Urinary bladder (tissue), 4 donors: ENCODE data around the gene MYCBPAP. TPM values are rescaled to one million over a fixed set of nuclear protein-coding genes. Genes with fewer than 3 reads are reported as not detected.
A peak's percentile ranks its signal among the peaks of the same experiment; 100 is the strongest.

Source experiments
- DNase-seq: peaks from one replicate; pipeline ENCODE4 v3.0.0-alpha.2; 2015; ENCODE audit errors: extremely low spot score
- H3K27ac ChIP-seq: one replicate; pipeline ENCODE4 v1.5.1; 2013; ENCODE audit warnings: low read depth, mild to moderate bottlenecking, moderate library complexity
- H3K36me3 ChIP-seq: one replicate; pipeline ENCODE4 v1.6.1; 2013; ENCODE audit warnings: mild to moderate bottlenecking, moderate library complexity; ENCODE audit not compliant: insufficient read depth
- H3K4me1 ChIP-seq: one replicate; pipeline ENCODE4 v1.6.1; 2013; ENCODE audit warnings: mild to moderate bottlenecking, moderate library complexity; ENCODE audit not compliant: insufficient read depth
- H3K4me3 ChIP-seq: one replicate; pipeline ENCODE4 v1.5.1; 2013; ENCODE audit warnings: low read depth, low read length
- WGBS: extraction: QIAGEN DNeasy Blood & Tissue Kit; methylation state at CpG from one replicate; pipeline ENCODE4 v1.1.7; 2013; 5-methylcytosine and 5-hydroxymethylcytosine counted together
- polyA plus RNA-seq: library from polyadenylated mRNA; stranded (reverse); fragments of 200-250 nt; gene quantifications from one replicate; pipeline ENCODE4 v1.2.3, GENCODE V29; 2013
- total RNA-seq: library from RNA; depleted of rRNA; stranded (reverse); fragments of >200 nt; gene quantifications from one replicate; pipeline ENCODE4 v1.2.3, GENCODE V29; 2014
- donor health status: healthy with polysubstance abuse.
- donor health status: healthy.

MYCBPAP gene
- total and polyA plus RNA-seq, 2 donors: 0.23 to 1.3 TPM

DNA sequence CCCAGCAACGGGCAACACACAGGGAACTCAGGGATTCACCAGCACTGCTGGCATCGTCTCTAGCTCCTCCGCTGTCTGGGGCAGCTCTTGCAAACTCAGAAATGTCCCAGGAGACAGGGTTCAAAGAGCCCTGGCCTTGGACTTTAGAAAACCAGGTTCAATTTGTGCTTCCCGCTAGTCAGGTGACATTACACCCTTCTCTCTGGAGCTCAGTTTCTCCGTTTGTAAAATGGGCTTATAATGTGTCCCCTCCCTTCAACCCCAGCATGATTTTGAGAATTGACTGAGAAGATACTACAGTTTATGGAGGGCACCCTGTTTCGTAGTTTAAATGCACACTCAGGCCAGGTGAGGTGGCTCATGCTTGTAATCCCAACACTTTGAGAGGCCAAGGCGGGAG is 1.9 kb upstream of the MYCBPAP start:
- 75% methylated on average over 7 of the region's 7 CpGs for WGBS
- Histone ChIP-seq H3K36me3 (no peaks in the 10 kb centered on the region), H3K27ac (no peak overlapping the region), H3K4me1 (no peaks in the 10 kb centered on the region), H3K4me3 (no peak overlapping the region)
- DNase-seq: no peak

DNA sequence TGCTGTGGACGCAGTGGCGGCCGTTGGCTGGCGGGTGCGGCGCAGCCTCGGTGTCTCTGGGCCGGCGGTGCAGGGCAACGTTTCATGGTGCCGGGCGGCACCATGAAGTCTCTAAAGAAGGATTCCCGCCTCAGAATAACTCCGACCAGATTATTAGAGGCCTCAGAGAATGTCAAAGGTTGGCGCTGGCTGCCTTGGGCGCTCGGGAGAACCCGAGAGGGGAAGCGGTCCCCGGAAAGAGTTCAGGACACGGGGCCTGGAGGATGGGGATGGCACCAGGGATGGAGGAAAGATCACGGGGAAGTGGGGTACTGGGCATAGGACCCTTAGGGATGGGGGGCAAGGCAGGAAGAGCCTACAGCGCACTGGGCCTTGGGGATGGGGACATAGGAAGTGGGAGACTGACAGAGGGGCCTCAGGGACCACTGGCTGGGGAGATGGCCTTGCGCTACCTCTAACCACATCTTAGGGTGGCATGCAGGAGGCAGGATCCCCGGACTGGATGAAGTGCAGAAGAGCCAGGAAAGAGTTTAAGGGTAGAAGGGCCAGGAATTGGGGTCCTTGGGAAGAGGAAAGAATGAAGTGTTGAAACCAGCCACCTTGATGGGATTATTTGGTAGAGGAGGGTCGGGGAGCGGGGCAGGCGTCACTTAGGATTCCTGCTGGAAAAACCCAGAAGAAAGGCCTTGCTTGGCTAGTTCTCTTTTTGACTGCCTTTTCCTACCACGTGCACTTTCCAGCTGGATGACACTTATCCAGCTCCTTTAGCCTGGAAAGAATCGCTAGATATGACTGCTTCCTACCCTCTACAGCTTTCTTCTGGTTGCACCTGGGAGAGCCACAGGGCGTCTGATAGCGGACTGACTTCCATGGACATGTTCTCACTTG is 578 bp downstream of the MYCBPAP start:
- WGBS: 34% methylated on average over 32 of the region's 32 CpGs
- Histone ChIP-seq H3K36me3 (no peaks in the 10 kb centered on the region), H3K27ac (peak overlapping the region; percentile 55), H3K4me1 (no peaks in the 10 kb centered on the region), H3K4me3 (peak overlapping the region; percentile 51)
- DNase-seq: no peak

DNA sequence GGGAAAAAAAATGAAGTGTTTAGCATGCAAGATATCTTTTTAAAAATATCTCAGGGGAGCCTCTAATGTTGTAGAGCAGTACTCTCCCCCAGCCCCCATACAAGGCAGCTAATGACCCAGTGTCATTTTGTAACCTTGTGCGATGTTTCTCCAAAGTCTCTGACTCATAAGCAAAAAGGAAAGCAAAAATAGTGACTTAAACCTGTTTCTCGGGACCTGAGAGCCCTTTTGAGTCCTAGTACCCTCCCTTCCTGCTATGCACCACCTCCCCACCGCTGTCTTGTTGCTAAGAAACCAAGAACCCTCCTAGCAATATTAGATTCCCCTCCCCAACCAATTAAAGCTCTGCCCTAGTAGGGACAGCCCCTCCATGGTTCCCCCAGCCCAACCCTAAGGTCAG is 2.8 kb downstream of the MYCBPAP start:
- DNase-seq: no peak
- no peaks in the 10 kb centered on the region for H3K36me3 ChIP-seq
- no peak overlapping the region for H3K4me3 ChIP-seq
- peak overlapping the region; percentile 63 for H3K27ac ChIP-seq
- no peaks in the 10 kb centered on the region for H3K4me1 ChIP-seq
- 49% methylated on average over 3 of the region's 3 CpGs for WGBS

DNA sequence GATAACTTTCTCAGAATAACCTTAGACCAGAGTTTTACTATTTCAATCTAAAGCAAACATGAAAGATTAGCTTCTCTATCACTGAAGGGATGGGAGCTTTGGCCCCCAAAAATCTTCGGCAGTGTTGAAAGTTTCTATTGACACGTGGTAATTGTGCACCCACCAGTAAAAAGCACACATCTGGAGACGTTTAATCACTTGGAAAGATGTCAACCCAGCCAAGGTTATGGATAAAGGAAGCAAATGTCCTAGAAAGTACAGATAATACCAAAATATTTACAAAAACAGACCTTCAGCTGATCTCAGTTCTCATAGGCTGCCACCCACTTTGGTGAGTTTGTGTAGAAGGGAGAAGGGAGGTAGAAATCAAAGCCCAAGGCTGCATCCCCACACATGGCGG is 5.3 kb downstream of the MYCBPAP start:
- Histone ChIP-seq H3K4me1 (no peaks in the 10 kb centered on the region), H3K36me3 (no peaks in the 10 kb centered on the region), H3K27ac (no peak overlapping the region), H3K4me3 (no peak overlapping the region)
- 61% methylated on average over 4 of the region's 4 CpGs for WGBS
- DNase-seq: no peak

DNA sequence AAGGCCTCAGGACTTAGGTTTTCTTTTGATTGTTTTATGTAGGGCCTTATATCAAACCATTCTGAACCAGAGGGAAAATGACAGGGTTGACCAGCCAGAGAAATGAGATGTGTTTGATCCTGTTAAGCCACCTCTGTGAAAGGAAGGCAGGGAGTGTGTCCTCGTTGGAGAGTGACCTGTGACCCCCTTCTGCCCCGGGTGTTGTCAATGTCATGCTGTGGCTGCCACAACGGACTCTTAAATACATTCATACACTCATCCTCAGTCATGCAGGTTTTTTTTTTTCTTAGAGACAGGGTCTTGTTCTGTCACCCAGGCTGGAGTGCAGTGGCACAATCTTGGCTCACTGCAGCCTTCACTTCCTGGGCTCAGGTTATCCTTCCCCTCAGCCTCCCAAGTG is 6.1 kb downstream of the MYCBPAP start:
- 63% methylated on average over 3 of the region's 3 CpGs for WGBS
- no peak overlapping the region for H3K4me3 ChIP-seq

DNA sequence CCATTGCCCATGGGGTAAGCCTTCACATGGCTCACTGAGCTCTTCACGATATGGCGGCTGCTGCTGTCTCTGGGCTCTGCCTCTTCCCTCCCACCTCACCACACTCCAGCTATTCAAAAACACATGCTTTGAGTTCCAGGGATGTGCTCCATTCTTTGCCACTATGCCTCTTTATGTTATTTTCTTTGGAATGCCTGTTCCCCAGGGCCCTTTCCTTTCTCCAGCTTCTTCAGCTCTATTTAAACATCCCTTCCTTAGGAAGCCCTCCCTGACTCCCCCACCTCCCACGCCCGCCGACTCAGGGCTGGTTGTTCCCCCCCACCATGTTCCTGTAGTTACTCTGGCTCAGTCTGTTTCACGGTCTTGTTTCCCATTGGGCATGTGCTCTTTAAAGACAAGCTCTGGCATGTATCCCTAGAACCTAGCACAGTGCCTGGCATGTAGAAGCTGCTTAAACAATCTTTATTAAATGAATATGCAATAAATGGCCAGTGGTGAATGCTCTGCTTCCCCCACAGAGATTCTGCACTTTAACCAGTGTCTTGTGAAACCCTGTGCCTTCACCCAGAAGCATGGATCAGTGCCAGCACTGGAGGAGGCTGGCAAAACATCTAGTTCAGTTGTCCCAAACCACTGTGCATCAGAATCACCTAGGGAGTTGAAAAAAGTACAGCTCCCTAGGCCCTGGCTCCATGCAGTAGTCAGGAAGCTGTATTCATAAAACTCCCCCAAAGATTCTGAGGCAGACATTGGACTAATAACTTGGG is 6.9 kb downstream of the MYCBPAP start:
- WGBS: 65% methylated on average over 6 of the region's 6 CpGs
- no peaks in the 10 kb centered on the region for H3K4me1 ChIP-seq
- DNase-seq: no peak
- H3K27ac ChIP-seq: no peak overlapping the region
- H3K36me3 ChIP-seq: no peaks in the 10 kb centered on the region
- H3K4me3 ChIP-seq: no peak overlapping the region

More for the DNA sequence above, 6.1 kb downstream of the MYCBPAP start:
- H3K36me3 ChIP-seq: no peaks in the 10 kb centered on the region
- DNase-seq: no peak
- H3K4me1 ChIP-seq: no peaks in the 10 kb centered on the region
- no peak overlapping the region for H3K27ac ChIP-seq

DNA sequence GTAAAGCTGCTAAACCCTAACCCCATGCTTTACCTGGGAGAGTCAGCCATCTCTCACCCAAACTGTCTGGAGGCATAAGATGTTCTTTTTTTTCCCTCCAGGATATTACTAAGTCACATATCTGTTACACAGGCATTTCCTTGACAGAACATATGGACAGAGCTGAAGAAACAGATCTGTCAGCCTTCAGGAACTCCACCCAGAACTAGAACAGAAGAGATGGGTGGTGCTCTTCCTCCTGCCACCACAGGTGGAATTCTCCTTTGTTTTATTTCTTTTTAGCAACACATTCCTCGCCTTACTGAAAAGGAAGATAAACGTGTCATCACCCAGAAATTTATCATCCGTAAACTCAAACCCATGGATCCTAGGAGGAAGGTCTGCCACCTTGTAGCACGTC is 8.8 kb downstream of the MYCBPAP start:
- 88% methylated on average over 4 of the region's 4 CpGs for WGBS
- DNase-seq: no peak
- no peaks in the 10 kb centered on the region for H3K4me1 ChIP-seq
- H3K36me3 ChIP-seq: no peaks in the 10 kb centered on the region
- no peak overlapping the region for H3K27ac ChIP-seq
- H3K4me3 ChIP-seq: no peak overlapping the region

DNA sequence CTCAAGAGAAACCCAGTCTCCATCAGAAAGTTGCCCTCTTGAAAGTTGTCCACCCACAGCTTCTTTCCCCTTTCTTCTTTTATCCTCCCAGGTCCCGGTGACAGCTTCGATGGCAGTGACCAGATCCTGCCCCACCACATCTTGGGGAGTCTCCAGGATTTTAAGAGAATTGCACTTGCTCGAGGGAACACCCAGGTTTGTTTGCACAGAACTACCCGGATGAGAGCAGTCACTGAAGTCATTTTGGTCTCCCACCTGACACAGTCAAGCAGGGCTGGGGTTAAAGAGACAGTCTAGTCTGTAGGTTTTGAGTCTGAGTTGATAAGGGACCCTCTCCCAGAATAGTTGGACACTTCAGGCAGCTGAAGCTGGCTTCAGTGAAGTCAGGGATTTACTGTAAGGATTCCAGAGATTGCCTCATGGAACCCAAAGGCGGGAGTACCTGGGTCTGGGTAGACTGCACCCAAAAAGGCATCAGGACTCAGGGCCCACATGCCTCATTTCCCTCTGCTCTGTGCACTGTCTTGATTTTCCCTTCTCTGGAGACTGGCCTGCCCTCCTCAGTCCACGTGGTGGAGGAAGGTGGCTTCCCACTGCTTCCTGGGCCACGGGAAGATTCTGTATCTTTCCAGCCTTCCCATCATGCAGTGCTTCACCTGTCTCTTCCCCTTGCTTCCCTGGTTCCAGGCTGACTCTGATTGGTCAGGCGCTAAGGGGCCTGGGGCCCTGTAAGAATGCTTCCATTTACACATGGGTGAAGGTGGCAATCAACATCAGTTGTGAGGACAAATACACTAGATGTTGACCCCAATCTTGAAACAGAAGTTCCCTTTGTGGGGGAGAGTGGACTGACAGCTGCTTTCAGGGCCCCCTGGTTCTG is 9.5 kb downstream of the MYCBPAP start:
- DNase-seq: no peak
- Histone ChIP-seq H3K36me3 (no peaks in the 10 kb centered on the region), H3K27ac (no peak overlapping the region), H3K4me1 (no peaks in the 10 kb centered on the region), H3K4me3 (no peak overlapping the region)
- 77% methylated on average over 8 of the region's 8 CpGs for WGBS

DNA sequence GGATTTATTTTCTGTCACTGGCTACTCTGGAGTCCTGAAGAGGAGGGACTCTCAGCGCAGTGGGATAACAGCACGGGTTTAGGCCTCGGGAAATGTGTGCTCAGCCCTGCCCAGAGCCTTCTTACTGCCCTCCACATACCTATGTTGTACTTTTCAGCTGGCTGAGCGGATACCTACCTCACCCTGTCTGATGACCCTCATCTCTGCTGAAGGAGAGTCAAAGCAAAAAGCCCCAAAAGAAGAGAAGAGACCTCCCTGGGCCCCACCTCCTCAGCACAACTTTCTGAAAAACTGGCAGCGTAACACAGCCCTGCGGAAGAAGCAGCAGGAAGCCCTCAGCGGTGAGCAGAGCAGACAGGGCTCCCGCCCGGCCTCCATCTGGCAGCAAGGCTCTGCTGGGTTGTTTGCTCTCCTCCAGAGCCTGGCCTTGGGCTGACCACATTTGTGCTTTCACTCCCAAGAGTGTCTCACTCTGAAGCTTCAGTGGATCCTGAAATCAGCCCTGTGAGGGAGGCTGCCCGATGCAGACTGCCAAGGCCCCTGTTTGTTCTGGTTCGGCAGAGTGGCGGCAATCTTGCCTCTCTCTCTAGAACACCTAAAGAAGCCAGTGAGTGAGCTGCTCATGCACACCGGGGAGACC is 10.3 kb downstream of the MYCBPAP start:
- Histone ChIP-seq H3K4me1 (no peaks in the 10 kb centered on the region), H3K4me3 (no peak overlapping the region), H3K36me3 (no peaks in the 10 kb centered on the region), H3K27ac (peak overlapping the region; percentile 27)
- 61% methylated on average over 13 of the region's 13 CpGs for WGBS
- no peak for DNase-seq

DNA sequence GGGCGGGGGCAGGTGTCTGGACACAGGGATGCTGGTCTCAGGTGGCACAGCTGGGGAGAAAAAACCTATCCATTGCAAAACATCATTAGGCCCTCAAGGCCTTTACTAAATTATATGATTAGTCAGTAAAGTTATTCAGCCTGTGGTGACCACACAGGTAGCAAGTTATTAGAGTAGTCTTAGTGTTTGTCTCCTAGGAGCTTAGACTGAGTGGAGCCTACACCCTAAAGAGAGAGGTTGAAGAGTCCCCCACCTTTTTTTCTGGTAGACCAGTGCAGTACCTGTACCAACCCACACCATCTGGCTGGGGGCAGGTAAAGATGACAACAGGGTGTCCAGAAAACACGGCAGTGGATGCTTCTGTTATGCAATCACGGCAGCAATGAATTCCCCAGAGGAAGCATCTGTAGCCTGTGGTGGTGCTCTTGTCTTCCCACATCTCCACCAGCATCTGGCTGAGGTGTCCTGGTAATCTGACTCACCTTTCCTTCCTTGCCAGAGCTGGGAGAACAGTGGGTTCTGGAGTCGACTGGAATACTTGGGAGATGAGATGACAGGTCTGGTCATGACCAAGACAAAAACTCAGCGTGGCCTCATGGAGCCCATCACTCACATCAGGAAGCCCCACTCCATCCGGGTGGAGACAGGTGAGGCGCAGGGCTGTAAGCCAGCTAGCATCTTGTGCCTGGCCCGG is 11.0 kb downstream of the MYCBPAP start:
- Histone ChIP-seq H3K36me3 (no peaks in the 10 kb centered on the region), H3K4me1 (no peaks in the 10 kb centered on the region), H3K27ac (no peak overlapping the region), H3K4me3 (no peak overlapping the region)
- no peak for DNase-seq
- WGBS: 91% methylated on average over 8 of the region's 8 CpGs

DNA sequence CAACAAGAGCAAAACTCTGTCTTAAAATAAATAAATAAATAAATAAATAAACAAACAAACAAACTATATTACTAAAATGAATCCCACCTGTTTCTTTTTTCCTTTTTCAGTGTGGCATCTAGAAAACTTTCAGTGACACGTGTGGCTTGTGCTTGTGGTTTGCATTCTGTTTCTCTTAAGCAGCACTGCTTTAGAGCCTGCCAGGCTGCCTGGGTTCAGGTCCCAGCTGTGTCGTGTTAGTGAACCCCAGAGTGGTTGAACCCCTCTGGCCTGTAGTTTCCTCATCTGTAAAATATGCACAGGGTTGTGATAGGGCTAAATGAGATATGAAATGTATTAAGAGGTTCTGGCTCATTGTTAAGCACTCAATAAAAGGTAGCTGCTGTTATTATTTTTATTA is 12.2 kb downstream of the MYCBPAP start:
- no peak overlapping the region for H3K27ac ChIP-seq
- WGBS: 89% methylated on average over 2 of the region's 2 CpGs
- DNase-seq: no peak
- H3K36me3 ChIP-seq: no peaks in the 10 kb centered on the region
- no peak overlapping the region for H3K4me3 ChIP-seq
- H3K4me1 ChIP-seq: no peaks in the 10 kb centered on the region

DNA sequence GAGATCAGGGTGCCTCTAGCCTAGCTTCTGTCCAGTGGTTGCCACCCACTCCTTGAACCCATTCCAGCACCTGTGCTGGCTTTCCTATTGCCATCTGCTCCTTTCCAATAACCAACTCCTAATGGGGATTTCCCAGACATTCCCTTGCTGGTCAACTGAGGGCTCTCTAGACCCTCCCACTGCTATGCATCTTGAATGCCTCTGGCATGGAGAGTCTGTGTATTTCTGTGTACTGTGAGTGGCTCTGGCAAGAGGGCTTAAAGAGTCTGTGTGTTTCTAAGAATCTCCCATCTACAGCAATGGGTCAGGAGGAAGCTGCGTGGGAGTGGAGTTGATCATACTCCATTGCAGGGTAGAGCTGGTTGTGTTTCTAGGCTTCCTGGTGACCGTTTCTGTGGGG is 13.3 kb downstream of the MYCBPAP start:
- H3K36me3 ChIP-seq: no peaks in the 10 kb centered on the region
- H3K4me1 ChIP-seq: no peaks in the 10 kb centered on the region
- DNase-seq: no peak
- H3K27ac ChIP-seq: no peak overlapping the region
- H3K4me3 ChIP-seq: no peak overlapping the region
- WGBS: 77% methylated on average over 2 of the region's 2 CpGs
